Smooth muscle cell (in vitro differentiated cells): Measurements from ENCODE around the gene CES2. TPM values are rescaled to one million over a fixed set of nuclear protein-coding genes. Genes with fewer than 3 reads are reported as not detected.

Experiments used
- DNase-seq: peaks from one replicate; lab custom pipeline; 2025; ENCODE audit not compliant: unreplicated experiment; lab: John Stamatoyannopoulos, UW
- H2AFZ ChIP-seq: fragments of 200-600 bp; sonication (generic); 2 replicates; pipeline ENCODE4 v1.6.0; 2016; ENCODE audit warnings: antibody characterized with exemption, low read depth, mild to moderate bottlenecking
- H3F3A ChIP-seq: fragments of 200-600 bp; sonication (generic); 2 replicates; pipeline ENCODE4 v1.6.0; 2017; ENCODE audit warnings: antibody characterized with exemption, low read depth
- H3K27ac ChIP-seq: fragments of 200-600 bp; sonication (generic); 2 replicates; pipeline ENCODE4 v1.5.1; 2016; ENCODE audit warnings: low read depth, mild to moderate bottlenecking
- H3K27me3 ChIP-seq: fragments of 200-600 bp; sonication (generic); 2 replicates; pipeline ENCODE4 v1.6.1; 2016; ENCODE audit warnings: low read depth, mild to moderate bottlenecking
- H3K36me3 ChIP-seq: fragments of 200-600 bp; sonication (generic); 2 replicates; pipeline ENCODE4 v1.5.1; 2016; ENCODE audit warnings: low read depth
- H3K4me1 ChIP-seq: fragments of 200-600 bp; sonication (generic); 2 replicates; pipeline ENCODE4 v1.5.1; 2016; ENCODE audit warnings: low read depth
- H3K4me2 ChIP-seq: fragments of 200-600 bp; sonication (generic); 2 replicates; pipeline ENCODE4 v1.6.0; 2016; ENCODE audit warnings: mild to moderate bottlenecking
- H3K4me3 ChIP-seq: fragments of 200-600 bp; sonication (generic); 2 replicates; pipeline ENCODE4 v1.5.1; 2016; ENCODE audit warnings: mild to moderate bottlenecking
- H3K79me2 ChIP-seq: fragments of 200-600 bp; sonication (generic); 2 replicates; pipeline ENCODE4 v1.6.0; 2016; ENCODE audit warnings: low read depth, mild to moderate bottlenecking
- H3K9ac ChIP-seq: fragments of 200-600 bp; sonication (generic); 2 replicates; pipeline ENCODE4 v1.6.0; 2016; ENCODE audit warnings: low read depth
- H3K9me3 ChIP-seq: fragments of 200-600 bp; sonication (generic); replicated peaks from 2 replicates; pipeline ENCODE4 v1.5.1; 2016; ENCODE audit warnings: low read depth
- H4K20me1 ChIP-seq: fragments of 200-600 bp; sonication (generic); 2 replicates; pipeline ENCODE4 v1.6.0; 2016; ENCODE audit warnings: low read depth
- CTCF ChIP-seq: fragments of 200-600 bp; sonication (generic); IDR thresholded peaks from 2 replicates; pipeline ENCODE4 v1.5.1; 2017; ENCODE audit warnings: borderline replicate concordance, mild to moderate bottlenecking, antibody characterized with exemption; ENCODE audit not compliant: insufficient read depth, poor library complexity, severe bottlenecking
- WGBS: methylation state at CpG from one replicate; pipeline ENCODE4 v1.1.7; 2016; ENCODE audit warnings: low lambda C conversion rate; 5-methylcytosine and 5-hydroxymethylcytosine counted together
- polyA plus RNA-seq: library from polyadenylated mRNA; unstranded; fragments of >200 nt; fragmentation: Nextera tagmentation; extraction: Ambion mirVana; gene quantifications from 2 replicates; pipeline ENCODE4 v1.2.1, GENCODE V29; 2016
- total RNA-seq: library from RNA; depleted of rRNA; stranded (reverse); fragments of >200 nt; gene quantifications from 2 replicates; pipeline ENCODE4 v1.2.3, GENCODE V29; 2014

The CES2 gene
- total RNA-seq (12.1 and 15.7 TPM in 2 replicates), polyA plus RNA-seq (26.9 and 34.3 TPM in 2 replicates)

DNA sequence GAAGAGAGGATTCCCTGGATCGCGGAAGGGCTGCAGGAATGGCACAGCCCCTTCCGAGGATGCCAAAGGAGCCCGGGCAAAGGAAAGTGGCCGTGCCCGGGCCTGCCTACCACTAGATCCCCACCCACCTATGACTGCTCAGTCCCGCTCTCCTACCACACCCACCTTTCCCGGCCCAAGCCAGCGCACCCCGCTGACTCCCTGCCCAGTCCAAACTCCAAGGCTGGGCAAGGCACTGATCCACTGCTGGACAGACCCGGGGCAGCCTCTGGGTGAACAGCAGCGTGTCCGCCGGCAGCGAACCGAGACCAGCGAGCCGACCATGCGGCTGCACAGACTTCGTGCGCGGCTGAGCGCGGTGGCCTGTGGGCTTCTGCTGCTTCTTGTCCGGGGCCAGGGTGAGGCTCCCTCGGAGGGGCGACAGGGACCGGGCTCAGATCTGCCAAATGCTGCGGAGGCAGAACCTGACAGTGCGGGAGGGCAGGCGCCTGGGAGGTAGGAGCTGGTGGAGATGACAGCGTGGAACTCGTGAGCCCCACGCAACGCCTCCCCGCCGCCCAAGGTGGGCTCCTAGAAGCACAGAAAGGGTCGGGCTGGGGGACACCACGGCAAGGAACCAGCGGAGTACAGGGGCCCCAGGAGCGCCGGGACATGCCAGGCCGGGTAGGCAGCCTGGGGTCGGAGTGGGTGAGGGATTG lies at the start of gene CES2:
TSS of gene CES2 (plus strand) at position 203 of the 698 bp plus-strand sequence. CDS start at position 323, 120 bp downstream.
- H3K9me3 ChIP-seq = no peaks in the 10 kb centered on the region
- peak within 1 kb of the TSS; percentile 93 for H3K4me2 ChIP-seq
- H3K27ac ChIP-seq = peak within 1 kb of the TSS; percentile 80
- H4K20me1 ChIP-seq = peaks cover 29% of the 10 kb centered on the region
- DNase-seq = no peak
- H3K9ac ChIP-seq = peak within 1 kb of the TSS; percentile 95
- H3K79me2 ChIP-seq = peaks cover 25% of the 10 kb centered on the region
- no peaks in the 10 kb centered on the region for H3K27me3 ChIP-seq
- 61% methylated on average over 43 of the region's 44 CpGs for WGBS
- TF ChIP-seq CTCF = no peak
- no peaks in the 10 kb centered on the region for H3K36me3 ChIP-seq
- H2AFZ ChIP-seq = peak within 1 kb of the TSS; percentile 64
- H3K4me1 ChIP-seq = peaks cover 16% of the 10 kb centered on the region
- peak within 1 kb of the TSS; percentile 83 for H3K4me3 ChIP-seq
- no peaks in the 10 kb centered on the region for H3F3A ChIP-seq

GRCh38 chr16:66886321-66886720 lies 49.0 kb upstream of the CES2 start:
- WGBS = 23% methylated on average over 2 of the region's 2 CpGs
- Histone ChIP-seq H3K4me2 (peak overlapping the region; percentile 33), H4K20me1 (peaks cover 22% of the 10 kb centered on the region)

GRCh38 chr16:66886914-66887313 lies 48.4 kb upstream of the CES2 start:
- H3K79me2 ChIP-seq = no peaks in the 10 kb centered on the region
- H3K4me2 ChIP-seq = no peak overlapping the region
- H3K9ac ChIP-seq = no peak overlapping the region
- 82% methylated on average over 3 of the region's 3 CpGs for WGBS
- peaks cover 22% of the 10 kb centered on the region for H4K20me1 ChIP-seq
- no peaks in the 10 kb centered on the region for H3K4me1 ChIP-seq
- no peak for DNase-seq
- H3K9me3 ChIP-seq = no peaks in the 10 kb centered on the region
- H3K27ac ChIP-seq = no peak overlapping the region
- H3F3A ChIP-seq = no peaks in the 10 kb centered on the region
- no peak overlapping the region for H2AFZ ChIP-seq
- H3K4me3 ChIP-seq = no peak overlapping the region
- H3K36me3 ChIP-seq = no peaks in the 10 kb centered on the region
- no peaks in the 10 kb centered on the region for H3K27me3 ChIP-seq
- TF ChIP-seq CTCF = no peak

More at GRCh38 chr16:66886321-66886720, 49.0 kb upstream of the CES2 start:
- Histone ChIP-seq H3K27me3 (no peaks in the 10 kb centered on the region), H2AFZ (no peak overlapping the region), H3K4me1 (no peaks in the 10 kb centered on the region), H3K9me3 (no peaks in the 10 kb centered on the region), H3K27ac (no peak overlapping the region), H3K79me2 (no peaks in the 10 kb centered on the region), H3K4me3 (no peak overlapping the region), H3F3A (no peaks in the 10 kb centered on the region), H3K9ac (no peak overlapping the region), H3K36me3 (no peaks in the 10 kb centered on the region)
- DNase-seq = no peak
- no peak for TF ChIP-seq CTCF
